ENCODE measurements around the gene ROGDI.

DNA sequence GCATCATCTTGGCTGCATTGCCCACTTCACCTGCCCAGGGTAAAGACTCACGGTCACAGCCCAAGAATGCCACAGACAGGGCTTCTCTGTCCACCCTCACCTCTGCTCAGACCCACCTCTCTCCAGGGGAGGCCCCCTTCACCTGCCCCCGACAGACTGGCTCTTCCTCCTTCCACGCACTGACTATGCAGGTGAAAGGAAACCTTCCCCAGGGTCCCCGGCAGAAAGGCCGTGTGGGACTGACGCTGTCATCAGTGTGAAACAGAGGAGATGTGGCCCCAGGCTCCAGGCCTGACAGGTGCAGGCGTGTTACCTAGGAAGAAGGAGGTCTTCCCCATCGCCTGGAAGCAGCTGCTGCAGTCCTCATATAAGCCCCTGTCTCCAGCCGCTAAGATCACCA is 9.3 kb upstream of the ROGDI start:
- TF ChIP-seq, protein P1, sequence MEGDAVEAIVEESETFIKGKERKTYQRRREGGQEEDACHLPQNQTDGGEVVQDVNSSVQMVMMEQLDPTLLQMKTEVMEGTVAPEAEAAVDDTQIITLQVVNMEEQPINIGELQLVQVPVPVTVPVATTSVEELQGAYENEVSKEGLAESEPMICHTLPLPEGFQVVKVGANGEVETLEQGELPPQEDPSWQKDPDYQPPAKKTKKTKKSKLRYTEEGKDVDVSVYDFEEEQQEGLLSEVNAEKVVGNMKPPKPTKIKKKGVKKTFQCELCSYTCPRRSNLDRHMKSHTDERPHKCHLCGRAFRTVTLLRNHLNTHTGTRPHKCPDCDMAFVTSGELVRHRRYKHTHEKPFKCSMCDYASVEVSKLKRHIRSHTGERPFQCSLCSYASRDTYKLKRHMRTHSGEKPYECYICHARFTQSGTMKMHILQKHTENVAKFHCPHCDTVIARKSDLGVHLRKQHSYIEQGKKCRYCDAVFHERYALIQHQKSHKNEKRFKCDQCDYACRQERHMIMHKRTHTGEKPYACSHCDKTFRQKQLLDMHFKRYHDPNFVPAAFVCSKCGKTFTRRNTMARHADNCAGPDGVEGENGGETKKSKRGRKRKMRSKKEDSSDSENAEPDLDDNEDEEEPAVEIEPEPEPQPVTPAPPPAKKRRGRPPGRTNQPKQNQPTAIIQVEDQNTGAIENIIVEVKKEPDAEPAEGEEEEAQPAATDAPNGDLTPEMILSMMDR (IDR thresholded peaks at IDR 0.05) = no peak
- TF ChIP-seq POLR2A (IDR thresholded peaks at IDR 0.05) = no peak

Data from gastroesophageal sphincter (tissue), 3 donors.